ENCODE measurements around the gene HECW1. TPM values are rescaled to one million over a fixed set of nuclear protein-coding genes. Genes with fewer than 3 reads are reported as not detected.

HECW1 gene
- total RNA-seq, 1 experiment from 2014 or later, result 1.8 TPM

DNA sequence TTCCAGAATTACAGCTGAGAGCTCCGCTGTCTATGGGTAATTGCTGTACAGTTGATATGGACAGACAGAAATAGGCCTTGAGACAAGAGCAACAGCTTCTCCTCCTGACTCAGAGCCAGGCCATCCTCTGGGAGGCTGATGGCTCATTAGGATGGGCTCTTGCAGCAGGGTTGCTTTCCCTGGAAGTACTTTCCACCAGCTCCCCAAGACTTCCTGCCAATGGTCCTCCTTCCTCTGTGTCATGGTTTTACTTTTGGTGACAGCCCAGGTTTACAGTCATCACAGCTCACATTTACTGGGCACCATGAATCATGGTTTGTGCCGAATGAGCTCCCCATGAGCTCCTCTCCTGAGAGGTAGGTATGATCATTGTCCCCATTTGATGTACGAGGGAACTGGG, 131.8 kb downstream of the HECW1 start:
- Mint-ChIP-seq H3K27me3 (ENCODE audit: insufficient read depth, unreplicated experiment) (peaks cover 2% of the 10 kb centered on the region), H3K4me3 (ENCODE audit: unreplicated experiment) (no peak overlapping the region), H3K36me3 (ENCODE audit: insufficient read depth, unreplicated experiment) (no peaks in the 10 kb centered on the region), H3K9me3 (ENCODE audit: unreplicated experiment) (no peaks in the 10 kb centered on the region), H3K27ac (ENCODE audit: unreplicated experiment) (no peak overlapping the region), H3K4me1 (ENCODE audit: low read depth, unreplicated experiment) (no peaks in the 10 kb centered on the region)
- no peaks in the 10 kb centered on the region for H3K36me3 ChIP-seq (ENCODE audit: control insufficient read depth, insufficient read depth, low read length)
- intact Hi-C loops (cut with micrococcal nuclease; ENCODE audit: unreplicated experiment), result no loop called here
- DNase-seq, result no peak
- BruUV-seq (replicated peaks), result no TSS peak
- no peak overlapping the region for H3K4me3 ChIP-seq (ENCODE audit: low read depth, low read length)
- ChIA-PET POLR2A (no interaction called here), CTCF (no interaction called here)
- H3K4me1 ChIP-seq, result peaks cover 5% of the 10 kb centered on the region; the same call in 1 of the 2 replicates
- H3K9me3 ChIP-seq, result no peaks in the 10 kb centered on the region
- H3K27me3 ChIP-seq (replicated peaks; ENCODE audit: control insufficient read depth, insufficient read depth, low read length), result no peaks in the 10 kb centered on the region
- TF ChIP-seq, protein P1, sequence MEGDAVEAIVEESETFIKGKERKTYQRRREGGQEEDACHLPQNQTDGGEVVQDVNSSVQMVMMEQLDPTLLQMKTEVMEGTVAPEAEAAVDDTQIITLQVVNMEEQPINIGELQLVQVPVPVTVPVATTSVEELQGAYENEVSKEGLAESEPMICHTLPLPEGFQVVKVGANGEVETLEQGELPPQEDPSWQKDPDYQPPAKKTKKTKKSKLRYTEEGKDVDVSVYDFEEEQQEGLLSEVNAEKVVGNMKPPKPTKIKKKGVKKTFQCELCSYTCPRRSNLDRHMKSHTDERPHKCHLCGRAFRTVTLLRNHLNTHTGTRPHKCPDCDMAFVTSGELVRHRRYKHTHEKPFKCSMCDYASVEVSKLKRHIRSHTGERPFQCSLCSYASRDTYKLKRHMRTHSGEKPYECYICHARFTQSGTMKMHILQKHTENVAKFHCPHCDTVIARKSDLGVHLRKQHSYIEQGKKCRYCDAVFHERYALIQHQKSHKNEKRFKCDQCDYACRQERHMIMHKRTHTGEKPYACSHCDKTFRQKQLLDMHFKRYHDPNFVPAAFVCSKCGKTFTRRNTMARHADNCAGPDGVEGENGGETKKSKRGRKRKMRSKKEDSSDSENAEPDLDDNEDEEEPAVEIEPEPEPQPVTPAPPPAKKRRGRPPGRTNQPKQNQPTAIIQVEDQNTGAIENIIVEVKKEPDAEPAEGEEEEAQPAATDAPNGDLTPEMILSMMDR (IDR thresholded peaks at IDR 0.05; ENCODE audit: insufficient read depth in 1 of 2, low read depth in 1 of 2, low read length in 1 of 2, severe bottlenecking in 1 of 2, unreplicated experiment in 1 of 2), result no peak

DNA sequence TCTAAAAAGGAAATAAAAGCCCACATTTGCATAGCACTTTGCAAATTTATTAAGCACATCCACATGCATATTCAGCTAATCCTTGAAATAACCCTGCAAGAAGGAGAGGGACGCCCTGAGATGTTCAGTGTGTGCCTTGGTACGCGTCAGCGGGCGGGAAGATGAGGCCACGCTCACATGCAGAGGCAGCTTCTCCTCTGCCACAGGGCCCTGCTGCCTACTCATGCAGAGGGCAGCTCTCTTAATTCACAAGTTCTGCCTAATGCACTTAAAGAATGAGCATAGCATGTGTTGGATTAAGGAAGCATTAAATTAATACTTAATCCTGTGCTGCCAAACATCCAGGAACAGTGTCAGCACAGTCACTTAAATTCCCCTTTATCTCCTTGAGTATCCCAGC, 132.3 kb downstream of the HECW1 start:
- POLR2A ChIA-PET, result no interaction called here

DNA sequence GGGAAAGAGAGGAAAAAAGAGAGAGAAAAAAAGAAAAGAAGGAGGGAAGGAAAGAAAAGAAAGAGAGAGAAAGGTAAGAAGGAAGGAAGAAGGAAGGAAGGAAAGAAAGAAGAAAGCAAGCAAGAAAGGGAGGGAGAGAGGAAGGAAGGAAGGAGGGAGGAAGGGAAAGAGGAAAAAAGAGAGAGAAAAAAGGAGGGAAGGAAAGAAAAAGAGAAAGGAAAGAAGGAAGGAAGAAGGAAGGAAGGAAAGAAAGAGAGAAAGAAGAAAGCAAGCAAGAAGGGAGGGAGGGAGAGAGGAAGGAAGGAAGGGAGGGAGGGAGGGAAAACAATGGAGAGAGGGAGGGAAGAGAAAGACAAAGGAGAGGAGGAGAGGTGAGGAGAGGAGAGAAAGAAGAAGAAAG, 135.3 kb downstream of the HECW1 start:
- no TSS peak for BruUV-seq (replicated peaks)
- no peak overlapping the region for H3K4me3 ChIP-seq (ENCODE audit: low read depth, low read length)
- intact Hi-C loops (cut with micrococcal nuclease; ENCODE audit: unreplicated experiment), result no loop called here
- Mint-ChIP-seq H3K36me3 (ENCODE audit: insufficient read depth, unreplicated experiment) (no peaks in the 10 kb centered on the region), H3K9me3 (ENCODE audit: unreplicated experiment) (no peaks in the 10 kb centered on the region), H3K4me1 (ENCODE audit: low read depth, unreplicated experiment) (no peaks in the 10 kb centered on the region), H3K4me3 (ENCODE audit: unreplicated experiment) (no peak overlapping the region), H3K27me3 (ENCODE audit: insufficient read depth, unreplicated experiment) (no peaks in the 10 kb centered on the region), H3K27ac (ENCODE audit: unreplicated experiment) (no peak overlapping the region)
- TF ChIP-seq, protein P1 (IDR thresholded peaks at IDR 0.05; ENCODE audit: insufficient read depth in 1 of 2, low read depth in 1 of 2, low read length in 1 of 2, severe bottlenecking in 1 of 2, unreplicated experiment in 1 of 2), result no peak
- peaks cover 5% of the 10 kb centered on the region; the same call in 1 of the 2 replicates for H3K4me1 ChIP-seq
- no peaks in the 10 kb centered on the region for H3K36me3 ChIP-seq (ENCODE audit: control insufficient read depth, insufficient read depth, low read length)
- ChIA-PET CTCF (no interaction called here), POLR2A (no interaction called here)
- H3K9me3 ChIP-seq, result no peaks in the 10 kb centered on the region
- H3K27me3 ChIP-seq (replicated peaks; ENCODE audit: control insufficient read depth, insufficient read depth, low read length), result no peaks in the 10 kb centered on the region
- no peak for DNase-seq

More for the DNA sequence above, 132.3 kb downstream of the HECW1 start:
- H3K9me3 ChIP-seq, result no peaks in the 10 kb centered on the region
- H3K9me3 Mint-ChIP-seq (ENCODE audit: unreplicated experiment), result no peaks in the 10 kb centered on the region
- no peaks in the 10 kb centered on the region for H3K36me3 ChIP-seq (ENCODE audit: control insufficient read depth, insufficient read depth, low read length)
- H3K4me1 Mint-ChIP-seq (ENCODE audit: low read depth, unreplicated experiment), result no peaks in the 10 kb centered on the region
- H3K4me1 ChIP-seq, result peaks cover 5% of the 10 kb centered on the region; the same call in 1 of the 2 replicates
- no peak overlapping the region for H3K27ac Mint-ChIP-seq (ENCODE audit: unreplicated experiment)
- H3K4me3 ChIP-seq (ENCODE audit: low read depth, low read length), result no peak overlapping the region
- H3K4me3 Mint-ChIP-seq (ENCODE audit: unreplicated experiment), result no peak overlapping the region
- CTCF ChIA-PET, result interaction anchor here (0.8 kb wide), 1 partner anchor 37 kb away, joined by 6 read pairs; no protein-coding TSS in a partner anchor
- TF ChIP-seq, protein P1 (IDR thresholded peaks at IDR 0.05; ENCODE audit: insufficient read depth in 1 of 2, low read depth in 1 of 2, low read length in 1 of 2, severe bottlenecking in 1 of 2, unreplicated experiment in 1 of 2), result no peak
- no TSS peak for BruUV-seq (replicated peaks)
- DNase-seq, result no peak
- intact Hi-C loops (cut with micrococcal nuclease; ENCODE audit: unreplicated experiment), result no loop called here
- no peaks in the 10 kb centered on the region for H3K36me3 Mint-ChIP-seq (ENCODE audit: insufficient read depth, unreplicated experiment)
- peaks cover 2% of the 10 kb centered on the region for H3K27me3 Mint-ChIP-seq (ENCODE audit: insufficient read depth, unreplicated experiment)
- no peaks in the 10 kb centered on the region for H3K27me3 ChIP-seq (replicated peaks; ENCODE audit: control insufficient read depth, insufficient read depth, low read length)
